ENCODE data around the gene NTS.

Gene NTS

GRCh38 chr12:85833579-85833978 is 40.5 kb upstream of the NTS start:
- TF ChIP-seq, protein P1, sequence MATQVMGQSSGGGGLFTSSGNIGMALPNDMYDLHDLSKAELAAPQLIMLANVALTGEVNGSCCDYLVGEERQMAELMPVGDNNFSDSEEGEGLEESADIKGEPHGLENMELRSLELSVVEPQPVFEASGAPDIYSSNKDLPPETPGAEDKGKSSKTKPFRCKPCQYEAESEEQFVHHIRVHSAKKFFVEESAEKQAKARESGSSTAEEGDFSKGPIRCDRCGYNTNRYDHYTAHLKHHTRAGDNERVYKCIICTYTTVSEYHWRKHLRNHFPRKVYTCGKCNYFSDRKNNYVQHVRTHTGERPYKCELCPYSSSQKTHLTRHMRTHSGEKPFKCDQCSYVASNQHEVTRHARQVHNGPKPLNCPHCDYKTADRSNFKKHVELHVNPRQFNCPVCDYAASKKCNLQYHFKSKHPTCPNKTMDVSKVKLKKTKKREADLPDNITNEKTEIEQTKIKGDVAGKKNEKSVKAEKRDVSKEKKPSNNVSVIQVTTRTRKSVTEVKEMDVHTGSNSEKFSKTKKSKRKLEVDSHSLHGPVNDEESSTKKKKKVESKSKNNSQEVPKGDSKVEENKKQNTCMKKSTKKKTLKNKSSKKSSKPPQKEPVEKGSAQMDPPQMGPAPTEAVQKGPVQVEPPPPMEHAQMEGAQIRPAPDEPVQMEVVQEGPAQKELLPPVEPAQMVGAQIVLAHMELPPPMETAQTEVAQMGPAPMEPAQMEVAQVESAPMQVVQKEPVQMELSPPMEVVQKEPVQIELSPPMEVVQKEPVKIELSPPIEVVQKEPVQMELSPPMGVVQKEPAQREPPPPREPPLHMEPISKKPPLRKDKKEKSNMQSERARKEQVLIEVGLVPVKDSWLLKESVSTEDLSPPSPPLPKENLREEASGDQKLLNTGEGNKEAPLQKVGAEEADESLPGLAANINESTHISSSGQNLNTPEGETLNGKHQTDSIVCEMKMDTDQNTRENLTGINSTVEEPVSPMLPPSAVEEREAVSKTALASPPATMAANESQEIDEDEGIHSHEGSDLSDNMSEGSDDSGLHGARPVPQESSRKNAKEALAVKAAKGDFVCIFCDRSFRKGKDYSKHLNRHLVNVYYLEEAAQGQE (IDR thresholded peaks at IDR 0.05; ENCODE audit: insufficient read depth in 1 of 2, low read depth in 2 of 2, low read length in 2 of 2) = no peak
- TF ChIP-seq SIN3A (IDR thresholded peaks at IDR 0.05; ENCODE audit: borderline replicate concordance, insufficient read depth, low read length) = no peak

DNA sequence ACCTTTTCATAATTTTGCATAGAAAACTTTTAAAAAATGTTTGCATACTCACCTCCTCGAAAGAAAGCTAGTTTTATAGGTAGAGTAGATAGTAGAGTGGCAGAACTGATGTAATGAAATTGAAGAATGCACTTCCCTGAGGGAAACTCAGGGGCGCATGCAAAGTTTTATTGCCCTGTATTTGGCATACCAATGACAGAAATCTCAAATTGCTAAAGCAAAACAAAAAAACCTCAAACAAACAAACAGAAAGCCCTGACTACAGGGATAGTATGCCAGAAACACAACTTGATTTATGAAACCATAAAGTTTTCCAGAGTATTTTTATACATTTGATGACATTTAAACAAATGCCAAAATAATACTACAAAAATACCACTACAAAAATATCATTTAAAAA is 39.7 kb upstream of the NTS start:
- no peak for TF ChIP-seq SIN3A (IDR thresholded peaks at IDR 0.05; ENCODE audit: borderline replicate concordance, insufficient read depth, low read length)

GRCh38 chr12:85835426-85836196 is 38.5 kb upstream of the NTS start:
- TF ChIP-seq, protein P1 (IDR thresholded peaks at IDR 0.05; ENCODE audit: insufficient read depth in 1 of 2, low read depth in 2 of 2, low read length in 2 of 2) = no peak

GRCh38 chr12:85836197-85837090 is 37.7 kb upstream of the NTS start, which contains the start of gene RASSF9:
Gene RASSF9 (minus strand): TSS chr12:85836409. CDS start chr12:85836201, 208 bp downstream.
- TF ChIP-seq SIN3A (IDR thresholded peaks at IDR 0.05; ENCODE audit: borderline replicate concordance, insufficient read depth, low read length) = 0 out of 2 replicates have a peak, but pooled peaks have one; percentile 18
- TF ChIP-seq POLR2AphosphoS5 (IDR thresholded peaks at IDR 0.05; ENCODE audit: low read depth, low read length) = no peak

DNA sequence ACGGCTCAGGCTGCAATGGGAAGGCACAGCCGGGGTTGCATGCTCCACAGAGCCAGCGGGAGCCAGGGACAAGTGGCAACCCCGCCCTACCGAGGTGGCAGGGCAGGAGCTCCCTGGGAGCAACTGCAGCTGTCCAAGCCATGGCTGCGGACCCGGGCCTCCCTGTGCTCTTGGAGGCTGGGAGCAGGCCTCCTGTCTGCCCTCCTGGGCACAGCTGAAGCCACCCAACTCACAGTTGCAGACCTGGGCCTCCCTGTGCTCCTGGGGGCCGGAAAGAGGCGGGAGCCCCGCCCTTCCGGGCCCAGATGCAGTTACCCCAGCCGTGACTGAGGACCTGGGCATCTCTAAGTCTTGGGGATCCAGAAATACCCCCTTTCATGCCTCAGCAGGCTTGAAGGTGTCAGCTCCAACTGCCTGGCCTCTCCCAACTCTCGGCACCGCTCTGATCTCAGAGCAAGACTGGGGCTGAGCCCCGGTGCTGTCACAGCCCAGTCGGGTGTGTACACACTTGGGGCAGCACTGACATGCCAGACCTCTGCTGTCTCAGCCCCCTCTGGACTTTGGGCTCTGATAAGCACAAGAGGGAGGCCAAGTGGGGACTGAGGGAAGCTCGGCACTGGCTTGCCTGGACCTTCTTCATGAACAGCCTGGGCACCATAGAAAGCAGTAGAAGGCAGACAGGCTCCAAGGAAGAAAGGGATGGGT is 30.3 kb upstream of the NTS start:
- TF ChIP-seq, protein P1 (IDR thresholded peaks at IDR 0.05; ENCODE audit: insufficient read depth in 1 of 2, low read depth in 2 of 2, low read length in 2 of 2) = no peak
- TF ChIP-seq POLR2AphosphoS5 (IDR thresholded peaks at IDR 0.05; ENCODE audit: low read depth, low read length) (no peak), TAF1 (IDR thresholded peaks at IDR 0.05; ENCODE audit: borderline replicate concordance, insufficient read depth, low read length) (no peak), SIN3A (IDR thresholded peaks at IDR 0.05; ENCODE audit: borderline replicate concordance, insufficient read depth, low read length) (no peak), FOXP2 (optimal IDR thresholded peaks at IDR 0.05; ENCODE audit: borderline replicate concordance, extremely low read depth, extremely low read length, insufficient read depth) (no peak)

DNA sequence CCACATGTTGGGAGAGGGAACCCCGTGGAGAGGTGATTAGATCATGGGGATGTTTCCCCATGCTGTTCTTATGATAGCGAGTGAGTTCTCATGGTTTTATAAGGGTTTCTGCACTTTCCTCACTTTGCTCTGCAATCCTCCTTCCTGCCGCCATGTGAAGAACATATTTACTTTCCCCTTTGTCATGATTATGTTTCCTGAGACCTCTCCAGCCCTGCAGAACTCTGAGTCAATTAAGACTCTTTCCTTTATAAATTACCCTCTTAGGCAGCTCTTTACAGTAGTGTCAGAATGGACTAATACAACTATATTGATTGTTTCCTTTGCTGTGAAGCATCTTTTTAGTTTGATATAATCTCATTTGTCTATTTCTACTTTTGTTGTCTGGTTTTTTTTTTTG is 24.8 kb upstream of the NTS start:
- TF ChIP-seq TAF1 (IDR thresholded peaks at IDR 0.05; ENCODE audit: borderline replicate concordance, insufficient read depth, low read length) (no peak), FOXP2 (optimal IDR thresholded peaks at IDR 0.05; ENCODE audit: borderline replicate concordance, extremely low read depth, extremely low read length, insufficient read depth) (no peak), POLR2AphosphoS5 (IDR thresholded peaks at IDR 0.05; ENCODE audit: low read depth, low read length) (no peak), SIN3A (IDR thresholded peaks at IDR 0.05; ENCODE audit: borderline replicate concordance, insufficient read depth, low read length) (no peak)
- TF ChIP-seq, protein P1 (IDR thresholded peaks at IDR 0.05; ENCODE audit: insufficient read depth in 1 of 2, low read depth in 2 of 2, low read length in 2 of 2) = no peak

Measured in PFSK-1 (cell line).